ENCODE data around the gene TWIST2. TPM values are rescaled to one million over a fixed set of nuclear protein-coding genes. Genes with fewer than 3 reads are reported as not detected.
A peak's percentile ranks its signal among the peaks of the same experiment; 100 is the strongest.

Gene TWIST2
- total RNA-seq, 1 donor from 2014 or later, result 1.9 TPM

DNA sequence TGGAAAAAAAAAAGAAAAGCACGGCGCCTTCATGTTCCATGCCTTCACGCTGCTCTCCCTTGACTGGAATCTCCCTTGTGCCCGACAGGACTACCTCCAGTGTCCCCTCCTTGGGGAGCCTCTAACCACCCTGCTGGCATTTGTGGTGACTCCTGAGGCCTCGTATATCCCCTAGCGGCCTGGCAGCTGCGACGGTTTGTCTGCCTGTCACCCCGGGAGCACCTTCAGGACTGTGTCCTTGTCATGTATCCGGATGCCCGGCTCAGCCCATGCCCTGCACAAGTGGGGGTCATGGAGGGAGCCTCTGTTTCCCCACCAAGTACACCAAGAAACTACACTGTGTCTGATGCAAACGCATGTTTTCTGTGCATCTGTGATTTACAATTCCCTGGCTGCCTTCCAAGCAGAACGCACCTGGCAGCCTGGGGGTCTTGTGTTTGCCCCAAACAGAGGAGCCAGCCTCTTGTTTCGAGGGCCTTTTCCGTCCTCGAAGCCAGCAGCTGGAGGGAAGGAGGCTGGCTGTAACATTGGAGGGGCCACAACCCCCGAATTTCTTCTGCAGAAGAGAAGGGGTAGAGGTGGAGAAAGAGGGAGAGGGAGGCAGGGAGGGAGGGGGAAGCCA, 18.9 kb downstream of the TWIST2 start:
- no peak for ATAC-seq (ENCODE audit: poor library complexity)
- intact Hi-C loops (cut with DNase I), result no loop called here
- DNase-seq, result no peak

DNA sequence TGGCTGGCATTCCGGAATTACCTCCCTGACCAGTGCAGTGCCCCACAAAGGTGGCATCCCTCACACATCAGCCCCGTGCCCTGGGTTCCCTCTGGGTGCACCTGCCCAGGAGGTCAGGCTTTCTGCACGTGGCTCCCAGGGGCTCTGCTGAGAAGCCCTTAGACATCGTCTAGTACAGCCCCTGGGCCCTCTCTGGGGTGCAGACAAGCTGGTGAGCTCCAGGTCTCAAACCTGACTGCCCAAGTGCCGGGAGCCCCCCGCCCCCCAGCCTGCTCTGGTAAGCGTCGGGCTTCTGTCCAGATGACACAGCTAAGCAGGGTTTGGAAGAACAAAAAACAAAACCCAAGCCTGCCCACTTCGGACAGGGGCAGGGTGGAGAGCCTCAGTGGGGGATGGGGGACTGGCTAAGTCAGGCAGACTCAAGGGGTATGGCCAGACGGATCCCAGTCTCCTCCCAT, 20.2 kb downstream of the TWIST2 start:
- intact Hi-C loops (cut with DNase I), result no loop called here
- ATAC-seq (ENCODE audit: poor library complexity), result no peak
- no peak for DNase-seq

DNA sequence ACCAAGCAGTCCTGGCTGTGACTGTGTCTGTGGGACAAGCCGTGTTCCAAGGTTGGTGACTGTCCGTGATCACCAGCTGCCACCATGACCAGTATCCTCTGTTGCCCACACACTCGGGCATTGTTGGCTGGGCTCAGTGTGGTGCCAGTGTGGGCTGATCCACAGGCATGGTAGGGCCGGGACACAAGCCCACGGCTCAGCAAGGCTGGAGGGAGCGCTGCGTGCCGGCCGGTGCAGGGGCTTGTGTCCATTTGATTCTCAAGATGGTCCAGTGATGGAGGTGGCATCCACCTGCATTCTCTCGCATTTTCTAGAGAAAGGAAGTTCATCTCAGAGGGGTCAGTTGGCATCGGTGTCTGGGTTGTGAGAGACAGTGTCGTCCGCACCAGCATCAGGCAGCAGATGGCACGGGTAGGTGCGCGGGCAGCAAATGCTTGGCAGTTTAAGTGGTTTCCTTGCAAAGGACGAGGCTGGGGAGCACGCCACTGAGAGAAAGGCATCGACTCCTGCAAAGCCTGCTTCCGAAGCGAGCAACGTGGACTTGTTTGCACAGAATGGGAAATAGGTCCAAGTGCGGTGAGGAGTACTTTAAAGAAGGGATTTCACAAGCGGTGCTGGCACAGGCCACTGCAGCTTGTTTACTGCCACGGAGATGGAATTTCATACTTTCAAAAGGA, 20.9 kb downstream of the TWIST2 start:
- ATAC-seq (ENCODE audit: poor library complexity), result peak; percentile 66
- peak; percentile 86 for DNase-seq
- intact Hi-C loops (cut with DNase I), result no loop called here

DNA sequence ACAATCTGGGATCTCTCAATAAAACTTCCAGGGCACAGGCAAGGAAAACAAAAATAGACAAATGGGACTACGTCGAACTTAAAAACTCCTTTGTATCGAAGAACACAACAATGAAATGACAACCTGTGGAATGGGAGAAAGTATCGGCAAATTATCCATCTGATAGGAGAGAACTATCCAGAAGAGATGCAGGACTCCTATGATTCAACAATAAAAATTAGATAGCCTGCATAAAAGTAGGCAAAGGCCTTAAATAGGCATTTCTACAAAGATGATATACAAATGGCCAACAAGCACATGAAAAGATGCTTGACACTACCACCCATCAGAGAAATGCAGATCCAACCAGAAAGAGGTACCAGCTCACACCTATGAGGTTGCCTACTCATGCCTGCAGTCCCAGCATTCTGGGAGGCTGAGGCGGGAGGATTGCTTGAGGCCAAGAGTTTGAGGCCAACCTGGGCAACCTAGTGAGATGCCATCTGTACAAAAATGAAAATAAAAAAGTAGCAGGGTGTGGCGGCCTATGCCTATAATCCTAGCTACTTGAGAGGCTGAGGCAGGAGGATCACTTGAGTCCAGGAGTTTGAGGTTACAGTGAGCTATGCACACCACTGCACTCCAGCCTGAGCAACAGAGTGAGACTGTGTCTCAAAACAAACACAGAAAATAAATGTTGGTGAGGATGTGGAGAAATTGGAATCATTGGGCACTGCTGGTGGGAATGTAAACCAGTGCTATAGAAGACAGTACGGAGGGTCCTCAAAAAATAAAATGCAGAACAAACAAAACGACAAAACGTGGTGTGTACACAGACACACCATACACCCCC, 21.6 kb downstream of the TWIST2 start:
- ATAC-seq (ENCODE audit: poor library complexity) (no peak), DNase-seq (no peak)
- intact Hi-C loops (cut with DNase I), result no loop called here

DNA sequence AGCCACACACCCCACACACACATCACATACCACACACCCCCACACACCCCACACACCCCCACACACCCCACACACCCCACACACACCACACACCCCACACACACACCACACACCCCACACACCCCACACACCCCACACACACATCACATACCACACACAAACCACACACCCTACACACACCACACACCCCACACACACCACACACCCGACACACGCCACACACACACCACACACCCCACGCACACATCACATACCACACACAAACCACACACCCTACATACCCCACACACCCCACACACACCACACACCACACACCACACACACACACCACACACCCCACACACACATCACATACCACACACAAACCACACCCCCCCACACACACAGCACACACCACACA, 22.4 kb downstream of the TWIST2 start:
- DNase-seq (no peak), ATAC-seq (ENCODE audit: poor library complexity) (no peak)
- intact Hi-C loops (cut with DNase I), result no loop called here

DNA sequence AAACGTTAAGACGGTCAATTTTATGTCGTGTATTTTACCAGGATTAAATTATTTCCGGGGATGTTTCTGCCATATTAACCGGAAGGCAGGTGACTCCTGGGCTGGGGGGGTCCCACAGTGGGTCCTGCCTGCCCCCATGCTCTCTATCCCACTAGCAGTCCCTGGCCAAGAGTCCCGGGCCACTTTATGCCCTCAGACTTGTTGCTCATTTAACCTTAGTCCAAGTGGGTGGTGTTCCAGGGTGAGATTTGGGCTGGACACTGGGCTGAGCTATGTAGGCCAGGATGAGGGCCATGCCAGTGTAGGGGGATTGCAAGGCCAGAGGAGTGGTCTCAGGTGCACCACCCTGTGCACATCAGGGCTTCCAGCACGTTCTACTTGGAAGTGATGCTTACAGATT, 24.1 kb downstream of the TWIST2 start:
- ATAC-seq (ENCODE audit: poor library complexity) (no peak), DNase-seq (no peak)
- intact Hi-C loops (cut with DNase I), result no loop called here

DNA sequence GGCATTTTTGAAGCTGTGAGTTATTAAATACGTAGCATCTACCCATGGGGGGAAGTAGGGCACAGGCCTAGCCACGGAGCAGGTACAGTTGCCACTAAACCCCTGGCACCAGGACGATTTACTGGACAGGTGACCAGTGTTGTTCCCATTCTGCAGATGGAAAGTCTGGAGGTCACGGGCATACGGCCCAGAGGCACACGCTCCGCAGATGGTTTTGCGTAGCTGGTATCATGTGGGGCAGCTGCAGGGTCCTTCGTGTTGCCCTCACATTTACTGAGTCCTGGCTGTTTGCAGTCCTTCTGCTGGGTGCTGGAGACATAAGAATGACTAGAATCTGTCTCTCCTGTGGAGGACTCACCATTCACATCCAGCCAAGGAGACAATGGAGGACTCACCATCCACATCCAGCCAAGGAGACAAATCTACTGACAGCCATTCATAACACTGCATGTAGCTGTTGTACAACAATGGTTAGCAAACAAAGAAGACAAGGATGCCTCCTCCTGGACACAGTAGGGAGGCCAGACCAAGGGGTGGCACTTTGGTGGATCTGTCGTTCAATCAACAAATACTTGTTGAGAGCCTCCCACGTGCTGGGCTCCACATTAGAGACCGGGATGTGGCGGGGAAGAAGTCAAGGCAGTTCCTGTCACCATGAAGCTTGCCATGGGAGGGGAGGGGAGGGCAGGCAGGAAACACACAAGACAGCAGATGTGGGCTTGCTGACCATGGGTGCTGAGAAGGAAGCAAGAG, 24.9 kb downstream of the TWIST2 start:
- DNase-seq, result no peak
- intact Hi-C loops (cut with DNase I), result no loop called here
- ATAC-seq (ENCODE audit: poor library complexity), result no peak

DNA sequence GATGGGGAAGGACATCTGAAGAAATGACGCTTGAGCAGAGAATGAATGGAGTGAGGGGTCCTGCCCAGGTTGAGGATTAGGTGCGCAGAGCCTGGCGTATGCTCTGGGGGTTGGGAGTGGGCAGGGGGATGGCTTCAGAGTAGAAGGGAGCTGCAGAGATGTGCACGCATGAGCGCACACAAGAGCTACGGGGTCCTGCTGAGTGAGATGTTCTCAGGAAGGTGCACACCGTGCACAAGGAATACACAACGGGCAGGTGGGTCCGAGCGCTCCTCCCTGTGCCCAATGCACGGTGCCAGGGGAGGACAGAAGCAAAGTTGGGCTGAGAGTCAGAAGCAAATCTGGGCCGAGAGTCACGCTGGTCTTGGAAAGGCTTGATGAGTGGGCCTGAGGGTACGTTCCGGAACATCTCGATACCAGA, 25.5 kb downstream of the TWIST2 start:
- intact Hi-C loops (cut with DNase I), result no loop called here
- DNase-seq, result no peak
- ATAC-seq (ENCODE audit: poor library complexity), result no peak

DNA sequence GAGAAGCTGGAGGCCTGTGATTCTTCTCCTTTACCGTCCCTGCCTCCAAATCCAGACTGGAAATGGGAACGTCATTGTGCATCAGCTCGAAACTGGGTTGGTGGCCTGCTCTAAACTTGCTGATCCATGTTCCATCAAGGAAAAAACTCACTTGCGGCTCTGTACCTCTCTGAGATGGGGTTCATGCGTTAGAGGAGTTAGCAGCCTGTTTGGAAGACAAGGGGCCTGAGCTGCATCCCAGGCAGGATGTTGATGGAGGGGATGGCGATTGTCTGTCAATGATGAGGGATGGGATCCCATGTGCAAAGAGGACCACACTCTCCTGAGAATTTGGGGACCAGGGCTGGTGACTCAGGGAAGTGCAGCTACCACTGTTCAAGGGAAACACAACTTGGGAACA, 26.0 kb downstream of the TWIST2 start:
- intact Hi-C loops (cut with DNase I), result no loop called here
- ATAC-seq (ENCODE audit: poor library complexity) (no peak), DNase-seq (no peak)

DNA sequence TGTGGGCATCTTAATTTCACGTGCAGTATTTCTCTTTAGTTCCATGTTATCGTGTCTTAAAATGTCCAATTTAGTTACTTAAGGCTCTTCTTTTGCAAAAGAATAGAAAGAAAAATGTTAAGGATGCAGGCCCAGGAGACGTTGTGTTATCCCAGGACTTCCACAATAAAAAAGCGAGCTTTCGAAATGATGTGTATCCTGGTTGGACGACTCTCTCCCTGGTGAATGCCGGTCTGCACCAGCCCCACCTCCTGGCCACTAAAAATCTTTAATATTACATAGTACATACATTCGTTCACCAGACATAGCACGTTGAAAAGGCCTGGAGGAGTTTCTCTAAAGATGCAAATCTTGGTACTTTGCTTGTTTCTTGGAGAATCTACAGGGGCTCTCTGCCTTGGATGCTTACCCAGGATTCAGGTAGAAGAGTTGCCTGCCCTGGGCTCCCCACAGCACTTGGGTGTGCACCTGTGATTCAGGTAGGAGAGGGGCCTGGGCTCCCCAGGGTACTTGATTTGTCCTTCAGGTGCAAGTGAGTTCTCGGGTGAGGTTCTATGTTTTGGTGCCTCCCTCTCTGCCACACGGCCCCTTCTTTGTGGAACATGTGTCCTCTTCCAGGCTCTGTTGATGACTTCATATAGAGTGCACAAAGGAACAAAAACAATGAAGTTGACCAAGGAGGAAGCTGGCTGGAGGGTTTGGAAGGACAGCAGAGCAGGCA, 26.6 kb downstream of the TWIST2 start:
- ATAC-seq (ENCODE audit: poor library complexity) (peak; percentile 10), DNase-seq (no peak)
- intact Hi-C loops (cut with DNase I), result no loop called here

DNA sequence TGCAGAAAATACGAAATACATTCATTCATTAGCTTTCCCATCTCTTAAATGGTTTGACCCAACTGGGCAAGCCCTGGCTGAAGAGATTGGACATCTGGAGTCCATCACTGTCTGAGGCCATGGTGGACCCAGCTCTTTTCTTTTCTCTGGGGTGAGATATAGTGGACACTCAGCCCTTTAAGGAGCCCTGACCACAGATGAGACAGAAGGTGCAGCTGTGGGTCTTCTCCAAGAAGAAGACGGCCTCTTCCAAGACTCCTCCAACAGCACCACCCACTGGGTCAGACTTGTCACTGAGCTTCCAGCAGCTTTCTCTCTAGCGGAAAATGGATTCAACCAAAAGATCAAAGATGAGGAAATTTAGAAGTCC, 27.2 kb downstream of the TWIST2 start:
- intact Hi-C loops (cut with DNase I), result no loop called here
- ATAC-seq (ENCODE audit: poor library complexity), result peak; percentile 14
- no peak for DNase-seq

DNA sequence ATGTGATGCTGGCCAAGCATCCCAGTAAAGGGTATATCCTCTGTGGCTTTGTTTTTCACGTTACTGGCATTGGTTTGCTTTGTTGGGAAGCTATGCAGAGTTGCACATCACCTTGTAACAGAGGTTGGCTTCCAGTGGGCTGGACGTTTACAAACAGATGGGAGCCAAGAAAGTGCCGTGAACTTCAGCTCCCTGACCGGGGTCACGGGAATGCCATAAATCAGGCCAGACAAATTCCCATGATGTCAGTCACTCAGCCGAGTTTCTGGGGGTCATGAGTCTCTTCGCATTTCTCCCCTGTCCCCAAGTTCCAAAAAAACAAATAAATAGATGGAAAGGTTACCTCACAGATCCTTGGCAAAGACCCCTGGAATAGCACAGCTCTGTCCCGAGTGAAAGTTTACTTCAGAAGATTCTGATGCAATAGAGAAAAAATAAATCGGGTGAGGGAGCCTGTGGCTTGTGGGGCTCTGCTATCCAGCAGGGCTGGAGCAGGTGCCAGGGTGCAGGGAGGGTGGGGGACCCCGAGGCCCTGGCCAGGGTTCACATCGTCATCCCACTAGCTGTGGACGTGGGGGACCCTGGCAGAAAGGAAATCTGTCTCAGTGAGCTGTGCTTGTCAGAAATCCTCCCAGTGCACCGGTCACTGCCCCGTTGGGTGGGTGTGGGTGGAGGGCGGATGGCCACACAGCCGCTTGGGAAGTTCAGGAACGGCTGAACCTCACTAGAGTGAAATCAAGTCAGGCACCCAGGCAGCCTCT, 27.8 kb downstream of the TWIST2 start:
- intact Hi-C loops (cut with DNase I), result no loop called here
- ATAC-seq (ENCODE audit: poor library complexity) (peak; percentile 43), DNase-seq (no peak)

DNA sequence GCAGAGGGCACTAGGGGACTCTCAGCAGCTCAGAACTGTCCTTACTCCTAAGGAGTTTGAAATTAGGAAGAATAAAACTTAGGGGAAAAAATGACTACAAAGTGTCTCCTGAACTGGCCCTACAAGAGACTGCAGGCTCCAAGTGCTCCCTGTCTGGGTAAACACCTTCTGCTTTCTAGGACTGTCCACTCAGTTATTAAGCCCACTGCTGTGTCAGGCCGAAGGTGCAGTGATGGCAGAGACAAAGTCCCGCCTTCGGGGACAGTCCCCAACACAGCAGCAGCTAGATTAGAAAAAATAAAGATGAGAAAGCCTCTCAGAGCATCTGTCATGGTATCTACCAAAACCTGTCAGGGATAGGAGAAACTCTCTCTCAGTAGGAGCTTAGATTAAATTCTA, 28.3 kb downstream of the TWIST2 start:
- intact Hi-C loops (cut with DNase I), result no loop called here
- ATAC-seq (ENCODE audit: poor library complexity) (no peak), DNase-seq (no peak)

DNA sequence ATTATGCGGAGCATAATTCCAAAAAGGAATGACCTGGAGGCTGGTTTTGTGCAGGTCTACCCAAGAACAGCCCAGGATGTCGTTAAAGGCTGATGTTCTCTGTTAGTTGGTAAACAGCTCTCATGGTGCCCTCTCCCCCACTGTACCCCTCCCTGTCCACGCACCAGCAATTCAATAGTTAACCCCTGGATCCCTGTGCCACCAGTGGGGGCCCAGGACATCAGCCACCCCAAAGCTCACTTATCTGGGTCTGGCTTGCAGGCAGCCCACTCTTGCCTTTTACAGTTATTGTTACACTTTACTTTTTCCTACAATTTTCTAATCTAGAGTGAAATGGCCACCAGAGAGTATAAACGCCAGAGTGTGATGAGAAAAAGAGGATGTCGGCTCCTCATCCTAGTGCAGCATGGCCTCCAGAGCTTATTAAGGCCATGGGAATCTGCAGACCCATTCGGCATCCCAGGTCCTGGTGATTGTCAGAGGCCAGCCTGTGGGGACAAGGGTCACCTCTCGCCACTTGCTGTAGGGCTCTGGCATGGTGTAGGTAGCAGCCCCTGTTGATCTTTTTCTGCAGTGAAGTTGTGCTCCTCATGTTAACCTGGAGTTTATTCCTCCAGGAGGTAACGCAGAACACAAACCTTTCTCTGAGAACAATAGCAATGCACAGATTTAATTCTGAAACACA, 30.3 kb downstream of the TWIST2 start:
- DNase-seq (no peak), ATAC-seq (ENCODE audit: poor library complexity) (no peak)
- intact Hi-C loops (cut with DNase I), result no loop called here

DNA sequence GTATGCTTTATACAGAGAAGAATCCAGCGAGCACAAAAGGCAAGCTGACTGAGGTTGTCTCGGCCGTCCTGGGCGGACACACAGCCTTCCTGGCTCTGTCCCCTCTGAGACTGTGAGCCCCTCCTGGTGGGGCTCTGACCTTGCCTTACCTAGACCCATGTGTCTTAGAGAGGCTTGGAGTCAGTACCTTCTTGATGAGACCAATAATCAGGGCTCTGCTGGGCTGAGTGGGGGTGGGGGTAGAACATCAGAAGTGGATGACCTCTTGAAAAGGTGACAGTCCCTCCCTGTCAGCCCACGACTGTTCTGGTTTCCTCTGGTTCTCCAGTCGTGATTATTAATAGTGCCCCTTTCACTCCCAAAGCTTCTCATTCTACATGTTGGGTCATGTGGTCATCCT, 31.2 kb downstream of the TWIST2 start:
- DNase-seq (no peak), ATAC-seq (ENCODE audit: poor library complexity) (no peak)
- intact Hi-C loops (cut with DNase I), result no loop called here

DNA sequence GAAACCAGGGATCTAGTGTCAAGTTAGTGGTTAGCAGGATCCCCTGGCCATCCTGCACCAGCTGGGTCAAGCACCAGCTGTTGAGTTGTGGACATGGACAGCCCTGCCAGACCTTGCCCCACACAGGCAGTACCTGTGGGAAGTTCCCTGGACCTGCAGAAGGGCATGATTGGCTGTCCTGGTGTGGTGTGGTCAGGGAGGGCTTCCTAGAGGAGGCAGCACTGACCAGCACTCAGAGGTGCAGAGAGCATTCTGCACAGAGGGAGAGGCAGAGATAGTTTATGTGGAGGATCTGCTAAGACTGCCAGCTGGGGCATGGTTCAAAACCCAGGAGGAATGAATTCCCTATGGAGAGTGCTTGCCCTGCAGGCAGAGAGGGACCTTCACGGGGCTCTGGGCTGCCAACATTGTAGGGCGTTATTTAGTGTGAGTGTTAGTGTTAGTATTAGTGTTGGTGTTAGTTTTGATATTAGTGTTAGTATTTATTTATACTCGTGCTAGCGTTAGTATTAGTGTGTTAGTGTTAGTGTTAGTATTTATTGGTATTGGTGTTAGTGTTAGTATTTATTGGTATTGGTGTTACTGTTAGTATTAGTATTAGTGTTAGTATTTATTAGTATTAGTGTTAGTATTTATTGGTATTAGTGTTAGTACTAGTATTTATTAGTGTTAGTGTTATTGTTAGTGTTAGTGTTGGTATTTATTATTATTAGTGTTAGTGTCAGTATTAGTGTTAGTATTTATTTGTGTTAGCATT, 31.9 kb downstream of the TWIST2 start:
- no peak for DNase-seq
- no peak for ATAC-seq (ENCODE audit: poor library complexity)
- intact Hi-C loops (cut with DNase I), result no loop called here

Data from Right ventricle myocardium superior (tissue), 1 donor.